COLO829 (cell line): ENCODE measurements around the gene WIZ.

Experiments
- DNase-seq: peaks from one replicate; pipeline ENCODE4 v3.0.0; 2012; ENCODE audit warnings: low spot score

Gene WIZ

DNA sequence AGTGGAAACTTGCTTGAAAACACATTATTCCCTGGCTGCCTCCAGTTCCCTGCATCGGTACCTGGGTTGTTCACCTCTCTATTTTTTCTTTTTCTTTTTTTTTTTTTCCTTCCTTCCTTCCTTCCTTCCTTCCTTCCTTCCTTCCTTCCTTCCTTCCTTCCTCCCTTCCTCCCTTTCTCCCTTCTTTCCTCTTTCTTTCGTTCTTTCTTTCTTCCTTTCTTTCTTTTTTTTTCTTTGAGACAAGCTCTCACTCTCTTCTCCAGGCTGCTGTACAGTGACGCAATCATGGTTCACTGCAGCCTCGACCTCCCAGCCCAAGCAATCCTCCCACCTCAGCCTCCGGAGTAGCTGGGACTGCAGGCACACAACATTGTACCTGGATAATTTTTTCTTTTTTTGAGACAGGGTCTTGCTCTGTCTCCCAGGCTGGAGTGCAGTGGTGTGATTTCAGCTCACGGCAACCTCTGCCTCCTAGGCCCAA is 18.0 kb upstream of the WIZ start:
- no peak for DNase-seq

DNA sequence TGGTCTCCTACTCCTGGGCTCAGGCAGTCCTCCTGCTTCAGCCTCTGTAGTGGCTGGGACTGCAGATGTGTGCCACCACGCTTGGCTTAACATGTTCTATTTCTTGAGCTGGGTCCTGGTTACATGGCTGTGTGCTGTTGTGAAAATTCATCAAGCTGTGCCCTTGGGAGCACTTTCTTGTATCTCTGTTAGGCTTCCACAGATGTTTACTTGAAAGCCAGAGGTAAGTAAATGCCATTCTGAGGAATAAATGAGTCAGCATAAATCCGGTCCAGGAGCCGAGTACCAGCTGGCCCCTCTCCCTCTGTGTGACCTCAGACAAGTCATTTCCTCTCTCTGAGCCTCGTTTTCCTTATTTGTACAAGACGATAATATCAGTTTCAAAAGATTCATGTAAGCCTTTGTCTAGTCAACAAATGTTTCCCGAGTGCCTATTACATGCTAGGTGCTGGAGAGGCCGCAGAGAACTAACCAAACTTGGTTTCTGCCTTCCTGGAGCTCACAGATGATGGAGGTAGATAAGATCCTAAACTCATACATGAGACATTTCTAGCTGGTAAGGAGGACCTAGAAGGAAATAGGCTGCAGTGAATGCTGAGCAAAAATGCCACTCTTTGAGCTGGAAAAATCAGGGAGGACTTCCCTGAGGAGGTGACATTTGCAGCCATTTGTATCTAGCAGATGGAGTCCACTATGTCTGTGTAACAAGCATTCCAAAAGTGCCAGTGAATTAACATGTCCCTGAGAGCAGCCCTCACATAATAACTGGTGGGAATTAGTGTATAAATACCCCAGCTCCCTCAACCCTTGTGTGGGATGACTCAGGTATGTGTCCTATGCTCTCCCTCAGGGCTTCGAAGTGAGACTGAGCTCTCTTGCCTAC is 17.3 kb upstream of the WIZ start:
- no peak for DNase-seq

DNA sequence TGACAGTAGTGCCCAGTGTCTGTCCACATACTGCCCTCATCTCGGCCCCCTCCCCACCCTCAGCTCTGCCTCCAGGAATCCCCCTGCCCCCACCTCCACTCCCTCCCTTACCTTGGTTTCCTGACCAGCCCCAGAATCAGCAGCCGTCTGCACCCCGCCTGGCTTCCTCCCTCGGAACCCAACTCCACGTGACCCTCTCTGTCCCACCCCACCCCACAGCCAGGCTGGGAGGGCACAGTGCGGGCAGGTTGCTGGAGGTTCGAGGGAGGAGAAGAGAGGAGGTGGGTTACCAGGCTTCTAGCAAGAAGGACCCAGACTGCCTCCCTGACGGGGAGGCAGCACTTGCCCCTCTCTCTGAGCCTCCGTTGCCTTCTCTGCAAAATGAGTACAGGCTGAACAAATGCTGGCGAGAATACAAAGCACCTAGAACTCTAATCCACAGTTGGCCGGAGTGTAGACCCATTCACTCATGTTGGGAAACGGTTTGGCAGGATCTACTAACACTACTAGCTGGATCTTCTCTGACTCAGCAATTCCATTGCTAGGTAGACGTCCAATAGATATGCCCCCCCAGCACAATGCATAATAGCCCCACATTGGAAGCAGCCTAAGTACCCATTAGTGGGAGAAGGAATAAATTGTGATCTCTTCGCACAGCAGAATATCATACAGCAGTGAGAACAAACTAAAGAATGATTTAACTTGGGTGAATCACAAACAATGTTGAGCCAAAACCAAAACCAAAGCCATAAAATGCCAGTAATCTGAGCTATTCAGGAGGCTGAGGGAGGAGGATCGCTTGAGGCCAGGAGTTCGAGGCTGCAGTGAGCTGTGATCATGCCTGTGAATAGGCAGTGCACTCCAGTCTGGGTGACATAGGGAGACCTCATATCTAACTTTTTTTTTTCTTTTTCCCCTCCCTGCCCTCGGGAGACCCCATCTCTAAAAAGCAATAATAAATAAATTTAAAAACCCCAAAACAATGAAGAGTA is 14.9 kb upstream of the WIZ start, which contains the start of gene RASAL3:
TSS of gene RASAL3 (minus strand) at position 151 of the 992 bp plus-strand sequence. CDS start 186 bp downstream, outside the sequence.
- DNase-seq: no peak

DNA sequence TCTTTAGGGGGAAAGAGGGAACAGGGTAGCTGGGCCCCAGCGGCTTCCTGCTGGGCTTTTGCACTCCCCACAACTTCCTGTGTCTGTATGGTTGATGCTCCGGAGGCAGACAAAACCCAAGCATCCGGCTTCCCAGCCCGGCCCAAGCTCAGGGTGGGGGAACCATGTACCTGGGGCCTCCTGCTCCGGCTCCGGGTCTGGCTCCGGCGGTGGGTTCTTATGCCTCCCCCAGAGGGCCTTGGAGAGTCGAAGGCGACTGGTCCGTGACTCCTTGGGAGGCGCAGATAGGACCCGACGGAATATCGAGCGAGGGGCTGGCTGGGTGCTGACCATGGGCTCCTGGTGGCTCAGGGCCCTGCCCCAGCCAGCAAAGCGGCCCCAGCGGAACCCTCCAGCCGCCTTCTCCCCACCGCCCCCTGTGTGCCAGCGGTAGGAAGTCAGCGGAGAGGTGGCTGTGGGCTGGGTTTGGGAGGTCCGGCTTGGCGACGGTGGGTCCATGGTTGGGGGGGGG is 14.2 kb upstream of the WIZ start:
- DNase-seq: no peak

DNA sequence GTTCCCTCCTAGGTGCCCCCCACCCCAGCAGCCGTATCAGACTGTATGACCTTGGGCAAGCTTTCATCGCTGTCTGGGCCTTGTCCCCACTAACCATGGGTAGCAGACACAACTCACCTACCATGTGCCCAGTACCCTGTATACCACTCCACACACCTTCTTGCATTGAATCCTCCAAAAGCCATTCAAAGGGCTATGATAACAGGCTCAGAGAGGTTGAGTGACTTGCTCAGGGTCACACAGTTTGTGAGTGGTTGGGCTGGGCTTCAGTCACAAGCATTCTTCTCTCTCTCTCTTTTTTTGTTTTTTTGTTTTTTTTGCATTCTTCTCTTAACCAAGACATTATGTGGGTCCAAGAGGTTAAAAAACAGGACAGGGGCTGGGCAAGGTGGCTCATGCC is 11.9 kb upstream of the WIZ start:
- no peak for DNase-seq

DNA sequence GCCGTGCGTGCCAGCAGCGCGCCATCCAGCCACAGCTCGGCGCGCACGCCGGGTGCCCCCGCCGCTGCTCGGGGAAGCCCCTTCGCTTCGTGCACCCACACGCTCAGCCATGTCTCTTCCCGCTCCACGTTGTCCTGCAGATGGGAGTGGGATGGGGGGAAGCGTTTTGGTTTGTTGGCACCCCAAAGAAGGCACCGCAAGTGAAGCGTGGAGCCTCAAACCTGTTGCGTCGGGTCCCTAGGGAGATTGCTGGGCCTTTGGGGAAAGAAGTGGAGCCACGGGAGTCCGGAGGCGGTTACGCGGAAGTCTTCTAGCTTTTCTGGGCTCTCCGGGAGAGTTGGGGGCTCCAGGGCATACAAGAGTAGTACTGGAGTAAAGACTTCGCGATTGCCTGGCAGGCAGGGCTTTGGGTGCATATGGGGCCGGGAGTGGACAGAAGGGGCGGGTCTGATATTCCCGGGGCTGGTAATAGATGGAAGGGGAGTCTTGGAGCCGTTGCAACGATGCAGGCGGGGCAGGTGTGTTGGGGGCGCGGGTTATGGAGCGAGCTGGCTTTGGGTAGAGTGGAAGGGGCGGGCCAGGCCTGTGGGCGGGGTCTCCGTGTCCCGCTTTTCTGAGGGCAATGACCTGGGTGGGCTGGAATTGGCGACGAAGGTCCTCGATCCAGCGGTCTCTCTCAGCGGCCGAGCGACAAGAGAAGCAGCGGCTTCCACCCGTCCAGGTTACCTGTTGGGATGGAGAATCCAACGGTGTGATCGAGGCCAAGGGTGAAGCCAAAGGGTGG is 8.1 kb upstream of the WIZ start:
- DNase-seq: no peak

DNA sequence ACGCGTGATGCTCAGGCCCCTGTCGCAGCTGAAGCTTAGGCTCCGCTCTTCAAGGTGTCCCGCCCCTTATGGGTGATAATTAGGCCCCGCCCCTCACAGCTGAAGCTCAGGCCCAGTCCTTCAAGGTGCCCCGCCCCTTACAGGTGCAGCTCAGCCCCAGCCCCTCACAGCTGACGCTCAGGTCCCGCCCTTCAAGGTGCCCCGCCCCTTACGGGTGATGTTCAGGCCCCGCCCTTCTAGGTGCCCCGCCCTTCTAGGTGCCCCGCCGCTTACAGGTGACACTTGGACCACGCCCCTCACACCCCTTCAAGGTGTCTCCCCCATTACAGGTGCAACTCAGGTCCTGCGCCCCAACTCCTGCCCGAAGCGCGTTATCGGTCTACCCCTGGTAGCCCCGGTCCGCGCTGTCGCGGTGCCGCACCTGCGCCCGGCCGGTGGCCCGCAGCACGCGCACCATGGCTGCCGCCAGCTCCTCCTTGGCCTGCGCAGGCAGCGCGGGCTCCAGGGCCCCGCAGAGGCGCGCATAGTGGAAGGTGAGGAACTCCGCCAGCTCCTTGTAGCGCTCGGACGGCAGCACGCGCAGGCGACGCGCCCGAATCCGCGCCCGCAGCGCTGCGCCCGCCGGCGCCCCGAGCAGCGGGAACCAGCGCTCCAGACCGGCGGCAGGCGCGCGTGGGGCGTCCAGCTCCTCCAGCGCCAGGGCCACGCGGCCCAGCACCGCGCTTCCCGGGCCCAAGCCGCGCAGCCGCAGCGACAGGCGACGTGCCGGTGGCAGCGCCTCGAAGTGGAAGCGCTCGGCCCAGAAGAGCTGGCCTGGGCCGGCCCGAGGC is 7.3 kb upstream of the WIZ start:
- no peak for DNase-seq

DNA sequence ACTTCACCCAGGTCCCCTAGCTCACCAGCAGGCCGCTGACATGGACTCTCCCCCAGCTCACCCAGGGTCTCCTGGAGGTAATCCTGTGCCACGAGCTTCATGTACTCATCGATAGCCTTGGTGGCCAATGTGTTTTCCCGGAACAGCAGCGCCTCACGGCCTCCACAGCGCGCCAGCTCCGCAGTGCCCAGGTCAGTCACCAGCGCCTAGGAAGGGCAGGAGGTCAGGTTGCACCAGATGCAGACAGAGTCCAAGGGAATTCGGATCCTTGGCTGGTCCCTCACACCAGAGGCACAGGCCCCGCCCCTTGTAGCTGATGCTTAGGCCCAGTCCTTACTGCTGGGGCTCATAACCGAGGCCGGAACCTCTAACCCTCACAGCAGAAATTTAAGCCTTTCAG is 6.7 kb upstream of the WIZ start:
- no peak for DNase-seq

DNA sequence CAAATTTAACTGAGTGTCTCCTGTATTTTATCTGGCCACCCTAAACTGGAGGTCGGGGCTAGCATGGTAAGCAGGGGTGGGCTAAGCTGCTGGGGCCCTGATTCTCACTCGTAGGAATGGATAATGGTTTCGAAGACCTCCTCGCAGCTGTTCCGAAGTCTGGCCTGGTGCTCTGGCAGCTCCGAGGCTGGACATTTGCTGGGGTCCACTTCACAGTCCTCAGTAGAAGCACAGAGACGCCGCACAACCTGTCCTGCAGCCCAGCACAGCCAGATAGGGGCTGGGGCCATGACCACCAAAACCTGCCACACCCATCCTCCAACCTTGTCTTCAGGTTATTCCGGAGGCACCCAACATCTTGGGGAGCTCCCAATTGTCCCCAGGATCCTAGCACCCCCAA is 6.2 kb upstream of the WIZ start:
- no peak for DNase-seq

DNA sequence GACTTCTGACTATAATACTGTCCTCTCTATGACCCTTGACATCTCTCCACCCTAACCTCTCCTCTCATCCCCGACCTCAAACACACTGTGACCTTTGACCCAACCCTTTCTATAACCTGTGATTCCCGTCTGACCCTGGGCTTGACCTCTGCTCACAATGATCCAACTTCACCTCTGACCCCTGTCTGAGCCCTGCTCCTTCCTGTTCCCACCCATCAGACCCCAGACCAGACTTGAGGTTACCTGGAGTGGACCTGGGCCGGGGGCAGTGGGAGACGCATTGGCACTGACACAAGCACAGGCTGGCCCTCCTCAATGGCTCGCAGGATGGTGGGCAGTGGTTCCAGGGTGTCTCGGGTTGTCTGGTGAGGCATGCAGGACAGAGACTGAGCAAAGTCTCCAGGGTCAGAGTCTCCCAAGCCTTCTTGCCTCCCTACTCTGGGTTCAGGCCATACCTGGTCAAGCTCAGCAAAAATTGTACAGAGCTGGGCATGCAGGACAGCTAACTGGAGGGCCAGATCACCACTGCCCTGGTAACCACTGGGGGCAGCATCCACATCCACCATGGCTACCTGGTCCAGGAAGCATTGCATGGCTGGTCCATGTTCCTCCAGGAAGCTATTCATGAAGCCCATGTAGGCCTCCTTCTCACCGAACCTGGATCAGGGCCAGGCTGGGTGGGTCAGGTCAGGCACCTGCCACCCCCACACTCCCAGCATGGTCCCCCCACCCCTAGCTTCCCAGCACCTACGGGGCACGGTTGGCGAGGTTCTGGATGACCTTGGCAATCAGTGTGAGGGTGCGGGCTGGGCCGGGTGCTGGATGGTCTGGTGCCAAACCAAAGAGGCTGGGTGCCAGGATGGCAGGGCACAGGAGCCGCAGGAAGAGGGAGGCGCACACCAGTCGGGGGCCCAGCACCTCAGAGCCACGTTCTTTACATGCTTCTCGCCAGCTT is 4.4 kb upstream of the WIZ start:
- DNase-seq: no peak

DNA sequence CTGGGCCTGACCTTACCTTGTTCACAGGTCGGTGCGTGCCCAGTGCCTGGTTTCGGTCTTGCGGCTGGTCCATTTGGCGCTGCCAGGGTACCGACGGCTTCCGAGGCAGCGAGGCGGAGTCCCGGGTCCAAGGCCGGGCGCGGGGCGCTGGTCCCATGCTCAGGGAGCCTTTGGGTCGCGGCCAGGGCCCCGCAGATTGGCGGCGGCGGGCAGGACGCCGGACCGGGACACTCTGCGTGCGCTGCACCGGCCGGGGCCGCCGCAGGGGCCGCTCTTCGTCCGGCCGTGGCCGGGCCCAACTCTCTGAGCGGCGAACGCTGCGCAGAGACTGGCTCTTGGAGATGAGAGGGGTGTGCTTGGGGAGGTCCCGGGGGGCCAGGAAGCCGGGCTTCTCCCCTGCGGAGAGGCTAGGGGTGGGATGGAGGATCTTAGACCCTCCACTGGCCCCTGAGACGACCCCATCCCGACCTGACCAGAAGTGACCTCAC is 3.4 kb upstream of the WIZ start:
- no peak for DNase-seq

DNA sequence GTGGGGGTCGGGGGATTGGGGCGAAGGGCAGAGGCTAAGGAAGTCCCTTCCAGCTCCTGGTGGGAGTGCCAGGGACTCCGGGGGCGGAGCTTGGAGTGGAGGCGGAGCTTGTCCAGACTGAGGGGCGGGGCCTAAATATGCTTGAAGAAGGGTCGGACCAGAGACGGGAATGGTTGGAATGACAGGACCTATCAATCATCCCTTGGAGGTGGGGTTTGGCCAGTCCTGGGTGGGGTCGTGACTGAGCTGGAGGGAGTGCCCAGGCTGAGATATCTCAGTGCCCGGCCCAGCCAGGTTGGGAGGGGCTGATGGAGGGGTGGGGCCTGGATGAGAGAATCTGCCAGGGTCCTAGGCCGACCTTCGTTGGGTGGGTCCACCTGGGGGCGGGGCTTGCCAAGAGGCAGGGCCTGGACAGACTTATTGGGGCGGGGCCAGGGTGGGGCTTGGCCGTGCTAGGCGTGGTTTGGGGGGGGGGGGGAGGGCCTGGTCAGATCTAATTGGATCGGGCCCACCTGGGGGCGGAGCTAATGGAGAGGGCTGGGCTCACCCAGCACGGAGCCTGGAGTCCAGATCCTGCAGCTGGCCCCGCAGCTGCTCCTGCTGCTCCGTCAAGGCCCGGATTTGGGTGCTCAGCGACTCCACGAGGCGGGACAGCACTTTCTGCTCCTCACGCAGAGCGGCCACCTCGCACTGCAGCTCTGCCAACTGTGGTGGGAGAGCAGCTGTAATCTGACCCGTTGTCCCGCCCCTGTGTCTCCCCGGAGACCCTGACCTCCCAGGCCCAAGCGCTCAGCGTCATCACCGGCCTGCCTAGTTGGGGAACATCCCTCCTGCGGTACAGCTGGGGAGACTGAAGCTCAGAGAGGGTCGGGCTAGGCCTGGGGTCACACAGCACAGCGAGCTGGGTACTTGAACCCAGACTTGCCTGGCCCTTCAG is 2.6 kb upstream of the WIZ start:
- DNase-seq: peak; percentile 93

DNA sequence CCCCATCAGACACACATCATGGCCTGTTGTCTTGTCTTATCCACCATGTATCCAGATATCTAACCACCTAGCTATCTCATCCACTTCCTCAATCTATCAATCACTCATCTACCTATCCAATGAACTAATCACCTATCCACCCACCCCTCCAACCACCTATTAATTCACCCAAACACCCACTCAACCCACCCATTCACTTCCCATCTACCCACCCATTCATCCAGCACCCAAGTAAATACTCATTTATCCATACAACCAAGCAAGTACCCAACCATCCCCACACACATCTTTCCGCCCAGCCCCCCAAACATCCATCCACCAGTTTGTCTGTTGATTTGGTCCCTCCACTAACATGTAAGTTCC is 753 bp upstream of the WIZ start:
- DNase-seq: no peak

DNA sequence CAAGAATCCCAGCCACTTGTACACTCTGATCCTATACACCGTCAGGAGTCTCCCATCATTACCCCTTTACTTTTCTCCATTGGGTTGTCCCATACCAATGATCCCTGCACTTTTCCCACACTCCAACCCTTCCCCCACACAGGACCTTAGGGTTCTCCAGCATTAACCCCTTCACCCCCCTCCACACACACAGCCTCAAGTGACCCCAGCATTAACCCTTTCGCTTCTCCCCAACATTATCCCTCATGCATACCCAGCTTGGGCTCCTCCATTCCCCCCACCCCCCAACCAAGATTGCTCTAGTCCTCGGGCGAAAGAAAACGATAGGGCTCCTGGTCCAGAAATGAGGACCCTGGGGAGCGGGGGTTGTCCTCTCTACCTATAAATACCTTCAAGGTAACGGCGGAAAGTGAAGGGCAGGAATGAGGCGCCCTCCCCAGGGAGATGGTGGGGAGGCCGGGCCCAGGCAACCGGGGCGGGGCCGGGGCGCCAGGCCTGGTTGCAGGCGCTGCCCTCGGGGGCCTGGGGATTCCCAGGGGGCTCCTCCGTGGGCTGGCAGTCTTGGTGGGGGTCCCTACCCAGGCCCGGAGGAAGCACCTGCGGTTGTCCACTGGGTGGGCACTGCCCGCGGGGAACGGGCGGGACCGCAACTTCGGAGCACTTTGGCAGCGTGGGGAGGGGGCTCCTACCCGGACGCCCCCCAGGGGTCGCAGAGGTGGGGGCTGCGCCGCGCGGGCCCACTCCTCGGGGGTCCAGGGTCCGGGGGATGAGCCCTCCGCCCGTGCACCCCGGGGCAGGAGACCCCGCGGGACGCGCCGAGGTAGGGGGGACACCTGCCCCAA is 757 bp downstream of the WIZ start:
- DNase-seq: no peak

DNA sequence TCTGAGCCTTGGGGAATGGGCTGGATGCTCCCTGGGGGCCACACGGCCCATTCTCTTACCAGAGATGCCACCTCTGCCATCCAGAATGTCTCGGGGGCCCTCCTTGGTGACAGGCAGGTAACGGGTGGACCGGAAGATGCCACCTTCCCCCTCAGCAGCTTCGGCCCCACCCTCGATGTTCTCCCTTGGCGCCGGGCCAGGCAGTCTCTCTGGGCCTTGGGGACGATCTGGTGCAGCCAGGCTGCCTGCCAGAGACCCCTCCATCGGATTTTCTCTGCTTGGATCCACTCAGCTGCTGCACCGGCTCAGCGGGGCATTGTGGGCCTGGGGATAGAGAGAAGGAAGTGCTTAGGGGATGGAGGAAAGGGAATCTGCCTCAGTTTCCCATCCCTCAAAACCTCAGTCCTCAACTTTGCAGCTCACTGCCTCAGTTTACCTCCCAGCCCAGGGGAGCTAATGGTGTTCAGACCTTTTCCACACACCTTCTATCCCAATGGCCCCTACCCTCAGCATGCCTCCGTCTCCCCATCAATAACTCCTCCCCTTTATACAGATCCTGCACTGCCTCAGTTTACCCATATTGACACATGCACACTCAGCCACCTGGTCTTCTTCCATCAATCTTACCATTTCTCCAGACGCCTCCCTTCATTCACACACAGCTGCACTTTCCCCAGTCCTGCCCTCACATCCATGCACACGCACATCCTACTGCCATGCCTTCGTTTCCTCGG is 1.5 kb downstream of the WIZ start:
- DNase-seq: no peak

DNA sequence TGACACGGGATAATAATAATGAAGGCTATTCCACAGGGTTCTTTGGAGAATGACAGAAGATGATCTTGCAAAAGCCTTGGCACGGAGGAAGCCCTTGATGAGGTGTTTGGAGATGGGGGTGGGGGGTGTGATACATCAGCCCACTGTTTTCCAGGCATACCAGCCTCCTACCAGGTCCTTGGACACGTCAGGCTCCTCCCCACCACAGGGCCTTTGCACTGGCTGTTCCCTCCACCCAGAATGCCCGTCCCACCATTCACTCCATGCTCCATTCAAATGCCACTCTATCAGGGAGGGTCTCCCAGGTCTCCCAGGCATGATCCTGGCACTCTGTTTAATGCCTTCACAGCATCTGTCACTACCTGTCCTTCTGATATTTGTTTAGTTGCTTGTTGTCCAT is 2.7 kb downstream of the WIZ start:
- no peak for DNase-seq
